Smooth muscle cell (in vitro differentiated cells): ENCODE data around the gene LIX1. TPM values are rescaled to one million over a fixed set of nuclear protein-coding genes. Genes with fewer than 3 reads are reported as not detected.

Experiments used
- DNase-seq: peaks from one replicate; lab custom pipeline; 2025; ENCODE audit not compliant: unreplicated experiment; lab: John Stamatoyannopoulos, UW
- H2AFZ ChIP-seq: fragments of 200-600 bp; sonication (generic); 2 replicates; pipeline ENCODE4 v1.6.0; 2016; ENCODE audit warnings: antibody characterized with exemption, low read depth, mild to moderate bottlenecking
- H3F3A ChIP-seq: fragments of 200-600 bp; sonication (generic); 2 replicates; pipeline ENCODE4 v1.6.0; 2017; ENCODE audit warnings: antibody characterized with exemption, low read depth
- H3K27ac ChIP-seq: fragments of 200-600 bp; sonication (generic); 2 replicates; pipeline ENCODE4 v1.5.1; 2016; ENCODE audit warnings: low read depth, mild to moderate bottlenecking
- H3K27me3 ChIP-seq: fragments of 200-600 bp; sonication (generic); 2 replicates; pipeline ENCODE4 v1.6.1; 2016; ENCODE audit warnings: low read depth, mild to moderate bottlenecking
- H3K36me3 ChIP-seq: fragments of 200-600 bp; sonication (generic); 2 replicates; pipeline ENCODE4 v1.5.1; 2016; ENCODE audit warnings: low read depth
- H3K4me1 ChIP-seq: fragments of 200-600 bp; sonication (generic); 2 replicates; pipeline ENCODE4 v1.5.1; 2016; ENCODE audit warnings: low read depth
- H3K4me2 ChIP-seq: fragments of 200-600 bp; sonication (generic); 2 replicates; pipeline ENCODE4 v1.6.0; 2016; ENCODE audit warnings: mild to moderate bottlenecking
- H3K4me3 ChIP-seq: fragments of 200-600 bp; sonication (generic); 2 replicates; pipeline ENCODE4 v1.5.1; 2016; ENCODE audit warnings: mild to moderate bottlenecking
- H3K79me2 ChIP-seq: fragments of 200-600 bp; sonication (generic); 2 replicates; pipeline ENCODE4 v1.6.0; 2016; ENCODE audit warnings: low read depth, mild to moderate bottlenecking
- H3K9ac ChIP-seq: fragments of 200-600 bp; sonication (generic); 2 replicates; pipeline ENCODE4 v1.6.0; 2016; ENCODE audit warnings: low read depth
- H3K9me3 ChIP-seq: fragments of 200-600 bp; sonication (generic); replicated peaks from 2 replicates; pipeline ENCODE4 v1.5.1; 2016; ENCODE audit warnings: low read depth
- H4K20me1 ChIP-seq: fragments of 200-600 bp; sonication (generic); 2 replicates; pipeline ENCODE4 v1.6.0; 2016; ENCODE audit warnings: low read depth
- WGBS: methylation state at CpG from one replicate; pipeline ENCODE4 v1.1.7; 2016; ENCODE audit warnings: low lambda C conversion rate; 5-methylcytosine and 5-hydroxymethylcytosine counted together
- polyA plus RNA-seq: library from polyadenylated mRNA; unstranded; fragments of >200 nt; fragmentation: Nextera tagmentation; extraction: Ambion mirVana; gene quantifications from 2 replicates; pipeline ENCODE4 v1.2.1, GENCODE V29; 2016
- total RNA-seq: library from RNA; depleted of rRNA; stranded (reverse); fragments of >200 nt; gene quantifications from 2 replicates; pipeline ENCODE4 v1.2.3, GENCODE V29; 2014
- TF ChIP-seq, protein P1 (sequence below): fragments of 200-600 bp; sonication (generic); IDR thresholded peaks from 2 replicates; pipeline ENCODE4 v1.5.1; 2017; ENCODE audit warnings: borderline replicate concordance, mild to moderate bottlenecking, antibody characterized with exemption; ENCODE audit not compliant: insufficient read depth, poor library complexity, severe bottlenecking

LIX1 gene
- total and polyA plus RNA-seq, 2 experiments from 2014 or later = 20.1 to 21.8 TPM

DNA sequence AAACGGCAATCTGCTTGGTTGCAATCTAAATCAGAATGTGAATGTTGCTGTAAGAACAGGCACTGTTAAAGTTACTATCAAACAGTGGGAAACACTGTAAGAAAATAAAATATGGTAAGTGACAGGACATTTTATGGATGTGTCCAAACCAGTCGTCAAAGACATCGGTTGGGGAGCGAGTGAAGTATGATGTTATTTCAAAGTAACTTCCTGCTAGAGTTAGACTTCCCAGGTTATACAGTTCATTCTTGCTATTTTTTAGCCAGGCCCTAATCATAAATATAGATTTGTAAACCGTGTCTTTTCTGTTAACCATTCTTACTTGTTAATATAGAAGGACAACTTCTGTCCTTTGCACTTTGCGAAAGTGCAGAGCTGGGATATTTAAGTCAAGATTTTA, 30.2 kb downstream of the LIX1 start:
- peaks cover 13% of the 10 kb centered on the region for H3F3A ChIP-seq
- H4K20me1 ChIP-seq = no peaks in the 10 kb centered on the region
- peak overlapping the region; percentile 50 for H2AFZ ChIP-seq
- peak overlapping the region; percentile 15 for H3K4me3 ChIP-seq
- no peak for DNase-seq
- peaks cover 35% of the 10 kb centered on the region for H3K4me1 ChIP-seq
- WGBS = 44% methylated on average over 6 of the region's 6 CpGs
- H3K9me3 ChIP-seq = no peaks in the 10 kb centered on the region
- H3K27ac ChIP-seq = peak overlapping the region; percentile 51
- H3K27me3 ChIP-seq = no peaks in the 10 kb centered on the region
- H3K9ac ChIP-seq = peak overlapping the region; percentile 4
- peak overlapping the region; percentile 81 for H3K4me2 ChIP-seq
- no peaks in the 10 kb centered on the region for H3K79me2 ChIP-seq
- TF ChIP-seq, protein P1, sequence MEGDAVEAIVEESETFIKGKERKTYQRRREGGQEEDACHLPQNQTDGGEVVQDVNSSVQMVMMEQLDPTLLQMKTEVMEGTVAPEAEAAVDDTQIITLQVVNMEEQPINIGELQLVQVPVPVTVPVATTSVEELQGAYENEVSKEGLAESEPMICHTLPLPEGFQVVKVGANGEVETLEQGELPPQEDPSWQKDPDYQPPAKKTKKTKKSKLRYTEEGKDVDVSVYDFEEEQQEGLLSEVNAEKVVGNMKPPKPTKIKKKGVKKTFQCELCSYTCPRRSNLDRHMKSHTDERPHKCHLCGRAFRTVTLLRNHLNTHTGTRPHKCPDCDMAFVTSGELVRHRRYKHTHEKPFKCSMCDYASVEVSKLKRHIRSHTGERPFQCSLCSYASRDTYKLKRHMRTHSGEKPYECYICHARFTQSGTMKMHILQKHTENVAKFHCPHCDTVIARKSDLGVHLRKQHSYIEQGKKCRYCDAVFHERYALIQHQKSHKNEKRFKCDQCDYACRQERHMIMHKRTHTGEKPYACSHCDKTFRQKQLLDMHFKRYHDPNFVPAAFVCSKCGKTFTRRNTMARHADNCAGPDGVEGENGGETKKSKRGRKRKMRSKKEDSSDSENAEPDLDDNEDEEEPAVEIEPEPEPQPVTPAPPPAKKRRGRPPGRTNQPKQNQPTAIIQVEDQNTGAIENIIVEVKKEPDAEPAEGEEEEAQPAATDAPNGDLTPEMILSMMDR = no peak
- no peaks in the 10 kb centered on the region for H3K36me3 ChIP-seq

DNA sequence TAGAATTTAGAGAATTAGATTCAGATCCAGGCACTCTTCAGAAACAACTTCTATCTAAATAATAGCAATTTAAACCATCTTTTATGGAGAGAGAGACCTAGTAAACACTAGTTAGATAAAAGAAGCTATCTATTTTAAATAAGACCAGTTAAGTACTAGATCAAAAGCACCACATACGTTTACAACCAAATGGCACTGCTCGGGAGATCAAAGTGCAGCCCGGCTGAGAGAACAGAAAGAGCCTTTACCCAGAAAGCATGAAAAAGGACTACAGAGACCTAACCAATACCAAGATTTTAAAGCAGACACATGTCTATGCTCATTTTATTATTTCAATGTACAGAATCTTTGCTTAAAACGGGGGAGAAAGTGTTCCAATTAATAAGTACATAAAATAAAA, 30.8 kb downstream of the LIX1 start:
- H3K79me2 ChIP-seq = no peaks in the 10 kb centered on the region
- no peaks in the 10 kb centered on the region for H3K27me3 ChIP-seq
- no peaks in the 10 kb centered on the region for H4K20me1 ChIP-seq
- H3K9me3 ChIP-seq = no peaks in the 10 kb centered on the region
- H3F3A ChIP-seq = peaks cover 13% of the 10 kb centered on the region
- H3K4me2 ChIP-seq = peak overlapping the region; percentile 81
- peak overlapping the region; percentile 50 for H2AFZ ChIP-seq
- no peak for DNase-seq
- H3K36me3 ChIP-seq = no peaks in the 10 kb centered on the region
- TF ChIP-seq, protein P1 = no peak
- peak overlapping the region; percentile 51 for H3K27ac ChIP-seq
- H3K9ac ChIP-seq = no peak overlapping the region
- 7% methylated on average over 4 of the region's 4 CpGs for WGBS
- H3K4me3 ChIP-seq = peak overlapping the region; percentile 15
- peaks cover 32% of the 10 kb centered on the region for H3K4me1 ChIP-seq

DNA sequence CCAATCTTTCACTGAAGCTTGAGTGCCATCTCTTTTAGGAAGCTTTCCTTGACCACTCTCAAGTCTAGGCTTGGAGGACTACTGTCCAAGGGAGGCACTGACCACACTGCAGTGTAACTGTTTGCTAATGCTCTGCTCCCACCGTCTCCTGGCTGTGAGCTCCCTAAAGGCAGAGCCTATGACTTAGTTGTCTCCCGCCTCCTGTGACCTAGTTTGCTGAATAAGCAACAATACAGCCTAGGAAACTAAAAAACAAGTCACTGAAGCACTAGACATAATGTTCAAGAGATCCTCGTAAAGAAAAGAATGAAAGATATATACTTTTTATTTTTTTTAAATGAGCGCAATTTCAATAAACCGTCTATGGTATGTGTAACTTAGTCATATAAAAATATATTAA, 31.4 kb downstream of the LIX1 start:
- no peak overlapping the region for H3K9ac ChIP-seq
- H2AFZ ChIP-seq = peak overlapping the region; percentile 50
- no peaks in the 10 kb centered on the region for H3K9me3 ChIP-seq
- H3K36me3 ChIP-seq = no peaks in the 10 kb centered on the region
- TF ChIP-seq, protein P1 = no peak
- no peaks in the 10 kb centered on the region for H4K20me1 ChIP-seq
- peaks cover 13% of the 10 kb centered on the region for H3F3A ChIP-seq
- 49% methylated on average over 5 of the region's 5 CpGs for WGBS
- H3K4me2 ChIP-seq = peak overlapping the region; percentile 81
- DNase-seq = no peak
- H3K4me3 ChIP-seq = peak overlapping the region; percentile 15
- H3K79me2 ChIP-seq = no peaks in the 10 kb centered on the region
- H3K27me3 ChIP-seq = no peaks in the 10 kb centered on the region
- H3K27ac ChIP-seq = peak overlapping the region; percentile 51
- peaks cover 26% of the 10 kb centered on the region for H3K4me1 ChIP-seq

DNA sequence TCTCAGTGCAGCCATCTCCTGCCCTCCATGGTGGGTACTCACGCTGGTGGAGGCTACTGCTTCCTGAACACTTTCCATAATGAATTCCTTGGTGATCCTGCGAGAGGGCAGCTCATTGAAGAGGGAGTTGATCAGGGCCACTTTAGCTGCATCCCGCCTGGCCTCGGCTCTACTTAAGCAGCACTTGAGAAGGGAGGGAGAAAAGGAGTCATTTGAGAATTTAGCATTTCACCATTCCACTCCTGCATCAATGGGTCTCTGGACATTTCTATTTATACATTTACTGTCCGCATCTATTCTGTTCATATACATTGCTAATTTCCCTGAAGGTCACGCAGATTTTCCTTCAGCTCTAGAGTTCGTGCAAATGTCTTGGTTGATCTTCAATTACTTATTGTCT, 35.1 kb downstream of the LIX1 start:
- H3F3A ChIP-seq = peaks cover 16% of the 10 kb centered on the region
- TF ChIP-seq, protein P1 = no peak
- H3K9me3 ChIP-seq = no peaks in the 10 kb centered on the region
- no peak for DNase-seq
- H2AFZ ChIP-seq = no peak overlapping the region
- no peak overlapping the region for H3K4me2 ChIP-seq
- 87% methylated on average over 7 of the region's 7 CpGs for WGBS
- no peak overlapping the region for H3K4me3 ChIP-seq
- H3K9ac ChIP-seq = no peak overlapping the region
- H3K36me3 ChIP-seq = no peaks in the 10 kb centered on the region
- no peaks in the 10 kb centered on the region for H4K20me1 ChIP-seq
- H3K27me3 ChIP-seq = no peaks in the 10 kb centered on the region
- peaks cover 19% of the 10 kb centered on the region for H3K4me1 ChIP-seq
- no peaks in the 10 kb centered on the region for H3K79me2 ChIP-seq
- no peak overlapping the region for H3K27ac ChIP-seq
